Subcutaneous adipose tissue (tissue), 4 donors: ENCODE measurements around the gene FBXW9. TPM values are rescaled to one million over a fixed set of nuclear protein-coding genes. Genes with fewer than 3 reads are reported as not detected.

Experiments
- CTCF ChIP-seq: fragments of 450-650 bp; IDR thresholded peaks from one replicate; pipeline ENCODE4 v1.5.1; 2016; ENCODE audit warnings: low read depth, mild to moderate bottlenecking, control low read depth, antibody characterized with exemption, moderate library complexity
- small RNA-seq: library from RNA; depleted of rRNA; stranded (forward); fragments of <200 nt; gene quantifications from one replicate; pipeline ENCODE3, GENCODE V24; 2016
- total RNA-seq, 4 donors: library from RNA; depleted of rRNA; stranded (reverse); fragments of >200 nt; gene quantifications; one replicate each; pipeline ENCODE4 v1.1.0, GENCODE V29; 2016

Gene FBXW9
- total RNA-seq, 4 donors from 2014 or later: 2.6 to 3.7 (median 2.7) TPM

DNA sequence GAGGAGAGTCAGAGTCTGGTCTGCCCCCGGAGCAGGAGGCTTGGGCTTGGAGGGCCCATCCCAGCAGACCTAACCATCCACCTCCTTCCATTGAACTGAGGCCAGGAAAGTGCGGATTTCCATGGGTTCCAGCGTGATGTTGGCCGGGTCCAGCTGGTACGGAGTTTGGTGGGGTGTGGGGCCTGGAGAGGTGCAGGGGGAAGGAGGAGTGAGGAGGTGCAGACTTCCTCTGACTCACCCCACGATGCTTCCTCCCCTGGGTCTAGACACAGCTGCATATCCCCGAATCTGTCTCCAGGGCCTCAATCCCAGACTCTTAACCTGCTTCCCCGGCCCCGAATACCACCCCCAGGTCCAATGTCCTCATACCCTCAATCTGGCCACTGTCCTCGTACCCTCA is 49.9 kb downstream of the FBXW9 start:
- no peak for TF ChIP-seq CTCF

DNA sequence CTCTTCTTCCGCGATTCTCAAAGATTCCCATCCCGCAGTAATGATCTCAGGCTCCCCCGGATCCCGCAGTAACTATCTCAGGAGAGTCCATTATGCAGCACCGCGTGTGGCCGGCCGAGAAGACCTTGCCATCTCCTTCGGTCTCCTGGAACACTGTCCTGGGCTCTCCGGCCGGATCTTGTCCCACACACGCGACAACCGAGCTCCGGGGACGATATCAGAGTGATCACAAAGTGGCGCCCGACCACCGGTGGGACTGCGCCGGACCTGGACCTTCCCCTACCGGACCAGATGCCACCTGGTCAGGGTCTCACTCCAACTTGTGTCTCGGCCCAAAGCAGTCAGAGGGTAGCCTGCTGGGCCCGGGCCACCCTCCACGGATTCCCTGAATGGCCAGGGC is 53.9 kb downstream of the FBXW9 start:
- TF ChIP-seq CTCF: no peak

DNA sequence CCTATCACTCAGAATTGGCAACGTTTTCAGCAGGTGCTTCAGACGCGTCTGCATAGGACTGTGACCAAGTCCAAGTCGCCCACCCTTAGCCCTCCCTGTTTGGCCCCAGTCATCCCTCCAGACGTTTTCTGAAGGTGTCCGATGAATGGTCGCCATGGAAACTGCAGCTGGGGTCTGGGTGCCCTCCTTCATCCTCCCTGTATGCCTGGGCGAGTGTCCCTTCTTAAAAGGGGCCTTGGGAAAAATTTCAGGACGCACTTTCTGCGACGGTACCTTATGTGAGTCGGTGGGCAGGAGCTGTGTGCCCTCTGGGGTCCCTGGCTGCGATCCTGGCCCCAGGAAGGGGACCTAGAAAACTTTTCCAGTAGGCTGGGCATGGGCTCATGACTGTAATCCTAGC is 55.0 kb downstream of the FBXW9 start:
- TF ChIP-seq CTCF: no peak

DNA sequence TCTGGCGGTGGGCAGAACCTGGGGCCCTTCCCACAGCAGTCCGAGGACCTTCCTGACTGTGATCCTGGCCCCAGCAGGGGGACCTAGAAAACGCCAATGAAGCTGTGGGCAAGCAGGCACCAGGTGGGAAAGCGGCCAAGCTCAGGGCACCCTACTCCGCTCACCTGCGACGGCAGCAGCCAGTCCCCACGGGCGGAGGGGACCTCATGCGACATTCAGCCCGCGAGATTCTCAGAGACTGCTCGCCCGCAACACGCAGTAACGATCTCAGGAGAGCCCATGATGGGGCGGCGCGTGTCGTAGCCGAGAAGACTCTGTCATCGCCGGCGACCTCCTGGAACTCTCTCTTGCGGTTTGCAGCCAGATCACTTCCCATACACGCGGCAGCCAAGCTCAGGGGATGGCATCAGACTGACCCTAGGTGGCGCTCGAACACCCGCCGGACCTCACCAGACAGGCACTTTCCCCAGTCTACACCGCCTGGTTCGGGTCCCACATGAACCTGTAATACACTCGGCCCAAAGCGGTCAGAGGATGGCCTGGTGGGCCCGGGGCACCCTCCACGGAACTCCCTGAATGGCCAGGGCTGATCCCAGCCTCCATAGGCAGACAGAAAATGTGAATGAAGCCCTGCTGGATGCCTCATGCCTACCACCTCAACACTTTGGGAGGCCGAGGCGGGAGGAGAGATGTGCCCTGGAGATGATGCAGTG is 56.4 kb downstream of the FBXW9 start:
- no peak for TF ChIP-seq CTCF

Small RNA genes within 50 kb of the gene (small RNA-seq; reads per million reads assigned to genes)
- 1,359 reads per million, percentile 99 among the genes with 10 or more reads in this experiment for gene SNORD41

Other genes starting within 250 kb of the FBXW9 start
- 1 to 10 TPM; 1.5 to 3.1 (median 2.8) TPM for gene ZNF709, start 211.8 kb downstream of the FBXW9 start, total RNA-seq
- 10 to 100 TPM; 10.7 to 15.0 (median 14.3) TPM for gene ZNF564, start 145.1 kb downstream of the FBXW9 start, total RNA-seq
- gene ZNF490, start 85.8 kb downstream of the FBXW9 start, total RNA-seq: 1 to 10 TPM; 5.7 to 9.2 (median 7.8) TPM
- gene ZNF791, start 85.7 kb downstream of the FBXW9 start, total RNA-seq: 10 to 100 TPM; 21.2 to 26.0 (median 24.9) TPM
- gene MAN2B1, start 29.9 kb downstream of the FBXW9 start, total RNA-seq: 100 to 1,000 TPM in 2 of 4 donors, 10 to 100 TPM in 2; 61.0 to 186 (median 88.5) TPM
- 10 to 100 TPM in 1 of 4 donors, 1 to 10 TPM in 3; 5.7 to 11.6 (median 8.6) TPM for gene WDR83, start 29.8 kb downstream of the FBXW9 start, total RNA-seq
- gene DHPS, start 14.8 kb downstream of the FBXW9 start, total RNA-seq: 10 to 100 TPM; 49.9 to 85.7 (median 75.7) TPM
- not detected for gene GNG14, start 8.6 kb downstream of the FBXW9 start, total RNA-seq
- gene TNPO2, start 27.3 kb upstream of the FBXW9 start, total RNA-seq: 10 to 100 TPM; 42.6 to 66.3 (median 61.3) TPM
- 100 to 1,000 TPM; 163 to 417 (median 304) TPM for gene TRIR, start 38.1 kb upstream of the FBXW9 start, total RNA-seq
- gene GET3, start 40.9 kb upstream of the FBXW9 start, total RNA-seq: 10 to 100 TPM; 35.1 to 53.5 (median 43.4) TPM
- gene BEST2, start 55.2 kb upstream of the FBXW9 start, total RNA-seq: not detected
- 100 to 1,000 TPM in 1 of 4 donors, 10 to 100 TPM in 3; 17.1 to 290 (median 36.9) TPM for gene HOOK2, start 78.9 kb upstream of the FBXW9 start, total RNA-seq
- gene JUNB, start 94.9 kb upstream of the FBXW9 start, total RNA-seq: 100 to 1,000 TPM in 3 of 4 donors, 10 to 100 TPM in 1; 77.6 to 304 (median 155) TPM
- 100 to 1,000 TPM; 124 to 217 (median 135) TPM for gene PRDX2, start 105.2 kb upstream of the FBXW9 start, total RNA-seq
- gene THSD8, start 105.4 kb upstream of the FBXW9 start, total RNA-seq: 1 to 10 TPM in 1 of 4 donors, not detected in 3; 1.3 TPM
- 1 to 10 TPM; 3.6 to 7.5 (median 5.1) TPM for gene RNASEH2A, start 110.0 kb upstream of the FBXW9 start, total RNA-seq
- gene RTBDN, start 137.9 kb upstream of the FBXW9 start, total RNA-seq: not detected
- gene MAST1, start 141.9 kb upstream of the FBXW9 start, total RNA-seq: under 1 TPM in 1 of 4 donors, not detected in 3; 0.17 TPM
- 10 to 100 TPM; 24.9 to 74.8 (median 48.2) TPM for gene DNASE2, start 184.8 kb upstream of the FBXW9 start, total RNA-seq
- not detected for gene KLF1, start 190.6 kb upstream of the FBXW9 start, total RNA-seq
- 10 to 100 TPM; 34.9 to 98.5 (median 46.0) TPM for gene GCDH, start 194.5 kb upstream of the FBXW9 start, total RNA-seq
- not detected for gene SYCE2, start 222.7 kb upstream of the FBXW9 start, total RNA-seq
- gene FARSA, start 237.1 kb upstream of the FBXW9 start, total RNA-seq: 10 to 100 TPM; 20.1 to 28.6 (median 22.9) TPM
- gene CALR, start 242.0 kb upstream of the FBXW9 start, total RNA-seq: 100 to 1,000 TPM; 222 to 414 (median 307) TPM
- gene RAD23A, start 249.2 kb upstream of the FBXW9 start, total RNA-seq: 100 to 1,000 TPM in 1 of 4 donors, 10 to 100 TPM in 3; 52.2 to 123 (median 84.5) TPM